ENCODE results near the gene GFPT1.

Gene GFPT1

GRCh38 chr2:69316550-69316949, 70.5 kb downstream of the GFPT1 start:
- DNase-seq (ENCODE audit: low read depth): no peak

GRCh38 chr2:69315160-69315761, 71.8 kb downstream of the GFPT1 start:
- no peak for DNase-seq (ENCODE audit: low read depth)

DNA sequence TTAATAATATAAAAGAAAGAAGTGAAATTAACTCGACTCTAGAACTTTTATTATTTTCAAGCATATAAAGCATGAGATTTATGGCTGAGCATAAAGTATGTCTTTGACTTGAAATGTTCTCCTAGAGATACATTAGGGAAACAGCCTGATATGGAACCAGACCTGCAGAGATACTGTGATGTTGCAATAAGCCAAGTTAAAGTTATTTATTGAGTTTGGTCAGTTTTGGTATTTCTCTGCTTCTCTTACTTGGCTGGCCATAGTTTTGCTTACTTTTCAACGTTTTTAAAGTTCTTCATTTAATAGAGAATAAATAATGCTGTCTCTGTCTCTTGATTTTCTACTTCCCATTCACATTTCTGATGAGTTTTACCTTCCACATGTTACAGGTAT, 76.0 kb downstream of the GFPT1 start:
- DNase-seq (ENCODE audit: low read depth): no peak

DNA sequence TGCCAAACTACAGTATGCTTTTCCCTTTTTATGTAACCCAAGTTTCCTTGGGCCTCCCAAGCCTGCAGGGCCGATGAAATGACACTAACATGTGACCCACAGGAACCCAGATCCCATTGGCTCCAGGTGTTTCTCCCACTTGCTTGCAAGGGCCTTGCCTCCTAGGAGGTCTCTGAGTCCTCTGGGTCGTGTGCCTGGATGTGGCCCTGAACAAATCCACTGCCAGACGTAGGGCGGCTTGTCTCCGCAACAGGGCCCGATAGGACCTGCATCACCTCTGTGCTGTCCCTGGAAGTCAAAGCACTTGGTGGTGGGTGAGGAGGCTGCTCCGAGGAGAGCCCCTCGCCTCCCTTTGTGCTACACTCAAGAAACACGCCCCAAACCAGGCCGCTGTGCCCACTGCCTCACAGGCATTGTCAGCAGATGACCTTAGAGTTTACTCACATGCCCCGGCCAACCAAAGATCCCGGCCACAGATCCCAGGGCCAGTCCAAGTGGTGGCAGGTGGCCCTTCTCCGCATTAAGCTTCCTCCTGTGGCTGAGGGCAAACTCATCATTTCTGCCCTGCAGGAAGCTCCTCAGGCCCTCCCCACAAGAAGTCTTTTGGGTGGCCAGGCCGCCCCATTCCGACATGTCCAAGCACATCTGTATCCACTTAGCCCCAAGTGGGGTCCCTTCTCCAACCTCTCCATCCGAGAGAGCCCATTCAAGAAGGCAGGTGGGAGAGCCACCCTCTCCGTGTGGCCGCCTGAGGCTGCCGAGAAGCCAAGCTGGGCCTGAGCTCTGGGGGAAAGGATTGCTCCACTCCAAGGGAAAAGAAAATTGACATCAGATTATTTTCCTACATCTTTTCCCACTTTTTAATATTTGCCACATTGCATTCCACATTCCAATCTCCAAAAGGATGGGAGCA, 76.7 kb downstream of the GFPT1 start:
- no peak for DNase-seq (ENCODE audit: low read depth)

DNA sequence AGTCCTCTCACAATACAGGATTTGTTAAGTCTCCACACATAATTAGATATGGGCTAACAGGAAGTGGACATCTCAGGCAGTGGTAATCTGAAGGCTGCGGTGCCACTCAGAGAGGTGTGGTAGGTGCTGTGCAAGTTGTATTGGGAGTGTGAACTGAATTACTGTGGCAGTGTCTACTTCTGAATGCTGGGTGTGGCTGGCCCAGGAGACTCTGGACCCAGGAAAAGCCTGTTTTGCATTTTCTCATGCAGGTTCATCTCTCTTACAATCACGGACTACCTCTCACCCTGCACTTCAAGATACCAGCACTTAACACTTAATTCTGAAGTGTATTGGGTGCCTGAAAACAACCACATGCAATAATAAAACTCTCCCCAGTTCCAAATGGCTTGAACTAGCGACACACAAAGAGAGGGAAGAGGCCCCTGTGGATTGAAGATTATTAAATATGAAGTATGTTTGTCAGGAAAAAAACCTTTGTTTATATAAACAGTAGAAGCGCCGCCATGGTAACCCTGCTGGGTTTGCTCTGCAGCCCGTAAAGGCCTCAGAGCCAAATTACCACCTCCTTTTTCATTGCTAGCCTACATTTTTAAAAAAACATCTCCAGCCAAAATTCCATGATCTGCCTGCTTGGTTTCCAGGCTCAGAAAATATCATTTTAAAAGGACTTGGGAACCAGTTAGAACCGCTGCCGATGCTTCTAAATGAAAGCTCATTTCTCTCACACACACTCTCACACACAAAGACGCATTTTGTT, 77.5 kb downstream of the GFPT1 start:
- DNase-seq (ENCODE audit: low read depth): no peak

- no peak for DNase-seq (ENCODE audit: low read depth)
Observed at GRCh38 chr2:69308338-69308737, 78.7 kb downstream of the GFPT1 start.

- no peak for DNase-seq (ENCODE audit: low read depth)
Observed at GRCh38 chr2:69307579-69308064, 79.4 kb downstream of the GFPT1 start.

- DNase-seq (ENCODE audit: low read depth): peak; percentile 73
Observed at GRCh38 chr2:69306822-69307578, 80.0 kb downstream of the GFPT1 start.

DNA sequence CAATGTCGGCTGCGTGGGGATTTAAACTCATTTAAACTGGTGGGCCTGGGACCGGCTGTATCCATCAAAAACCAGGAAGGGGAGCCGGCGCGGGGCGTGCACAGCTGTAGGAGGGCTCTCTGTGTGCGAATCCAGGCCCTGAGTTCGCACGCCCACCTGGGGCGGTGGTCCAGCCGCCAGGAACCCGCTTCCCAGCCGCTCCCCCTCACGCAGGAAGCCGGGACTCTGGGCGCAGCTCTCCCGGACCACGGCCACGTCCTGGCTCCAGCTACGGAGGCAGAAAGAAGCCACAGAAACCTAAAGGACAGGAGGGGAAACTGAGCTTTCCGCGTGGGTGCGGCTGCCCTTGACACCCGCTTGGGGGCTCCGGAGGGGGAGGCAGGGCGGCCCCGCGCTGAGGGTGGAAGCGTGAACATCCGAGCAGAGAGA, 80.6 kb downstream of the GFPT1 start:
- DNase-seq (ENCODE audit: low read depth): no peak

GRCh38 chr2:69305712-69306392, 81.2 kb downstream of the GFPT1 start:
- no peak for DNase-seq (ENCODE audit: low read depth)

- DNase-seq (ENCODE audit: low read depth): no peak
Observed at GRCh38 chr2:69305166-69305565, 81.9 kb downstream of the GFPT1 start.

DNA sequence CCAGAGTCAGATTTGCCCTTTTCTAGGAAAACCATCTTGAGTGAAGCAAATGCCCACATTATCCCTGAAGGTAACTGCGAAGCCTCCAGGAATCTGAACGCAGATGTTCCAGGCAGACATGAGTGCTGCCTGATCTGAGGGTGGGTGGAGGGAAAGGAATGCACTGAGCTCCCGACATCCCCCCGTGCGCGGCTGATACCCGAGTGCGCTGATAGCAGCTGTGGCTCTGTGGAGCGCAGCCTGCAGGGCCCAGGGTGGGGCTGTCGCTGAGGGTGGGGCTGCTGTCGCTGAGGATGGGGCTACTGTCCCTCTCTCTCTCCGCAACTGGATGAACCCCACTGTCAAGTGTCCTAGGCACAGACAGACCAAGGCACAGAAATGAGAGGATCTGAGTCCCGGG, 82.4 kb downstream of the GFPT1 start:
- DNase-seq (ENCODE audit: low read depth): no peak

DNA sequence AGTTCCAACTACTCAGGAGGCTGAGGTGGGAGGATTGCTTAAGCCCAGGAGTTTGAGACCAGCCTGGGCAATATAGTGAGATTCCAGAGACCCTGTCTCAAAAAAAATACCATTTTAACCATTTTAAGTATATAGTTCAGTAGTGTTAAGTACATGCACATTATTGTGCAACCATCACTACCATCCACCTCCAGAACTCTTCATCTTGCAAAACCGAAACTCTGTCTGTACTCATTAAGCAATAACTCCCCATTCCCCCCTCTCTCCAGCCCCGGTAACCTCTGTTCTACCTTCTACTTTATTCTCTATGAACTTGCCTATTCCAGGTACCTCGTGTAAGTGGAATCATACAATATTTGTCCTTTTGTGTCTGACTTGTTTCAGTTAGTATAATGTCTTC, 86.4 kb downstream of the GFPT1 start:
- no peak for DNase-seq (ENCODE audit: low read depth)

- DNase-seq (ENCODE audit: low read depth): no peak
Observed at GRCh38 chr2:69299772-69300516, 87.1 kb downstream of the GFPT1 start.

- DNase-seq (ENCODE audit: low read depth): no peak
Observed at GRCh38 chr2:69298862-69299261, 88.2 kb downstream of the GFPT1 start.

- no peak for DNase-seq (ENCODE audit: low read depth)
Observed at GRCh38 chr2:69298261-69298660, 88.8 kb downstream of the GFPT1 start.

GRCh38 chr2:69297216-69297615, 89.8 kb downstream of the GFPT1 start:
- DNase-seq (ENCODE audit: low read depth): no peak

DNA sequence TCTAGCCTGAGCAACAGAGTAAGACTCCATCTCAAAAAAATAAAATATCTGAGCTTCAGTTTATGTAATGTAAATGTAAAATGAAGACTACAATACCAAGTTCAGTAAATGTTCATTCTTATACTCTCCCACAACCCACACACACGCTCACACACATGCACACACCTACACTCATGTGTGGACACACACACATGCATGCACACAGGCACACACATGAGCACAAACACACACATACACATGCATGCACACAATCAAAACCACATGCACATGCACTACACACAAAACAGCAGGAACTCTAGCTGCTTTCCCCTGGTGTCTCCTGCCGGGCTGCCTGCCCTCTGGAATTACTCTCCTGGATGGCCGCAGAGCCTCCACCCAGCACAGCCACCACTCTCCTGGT, 90.6 kb downstream of the GFPT1 start:
- DNase-seq (ENCODE audit: low read depth): no peak

- DNase-seq (ENCODE audit: low read depth): no peak
Observed at GRCh38 chr2:69292256-69292655, 94.8 kb downstream of the GFPT1 start.

- DNase-seq (ENCODE audit: low read depth): no peak
Observed at GRCh38 chr2:69291721-69292120, 95.3 kb downstream of the GFPT1 start.
